LNCAP (cell line): Measurements from ENCODE around the gene SNX9.

ENCODE experiments used
- TF ChIP-seq, protein P1 (sequence below): fragments of 450-650 bp; IDR thresholded peaks from 2 replicates; pipeline ENCODE4 v1.5.1; 2017; ENCODE audit warnings: mild to moderate bottlenecking

SNX9 gene

DNA sequence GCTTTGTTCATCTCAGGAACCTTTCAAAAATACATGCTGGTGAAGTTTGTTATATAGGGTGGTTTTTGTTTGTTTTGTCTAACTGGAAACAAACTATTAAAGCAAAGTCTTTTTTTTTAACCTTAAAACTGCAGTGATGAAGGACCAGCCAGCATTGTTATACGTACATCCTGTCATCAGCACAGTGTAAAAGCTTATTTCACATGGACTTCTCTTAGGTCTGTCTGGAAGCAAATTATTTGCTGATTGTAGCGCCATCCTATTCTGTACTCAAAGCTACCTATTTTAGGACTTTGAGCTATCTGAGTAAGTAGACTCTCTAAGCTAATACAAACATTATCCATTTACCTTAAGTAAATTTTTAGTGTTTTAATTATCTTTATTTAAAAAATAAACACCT lies 61.7 kb downstream of the SNX9 start:
- TF ChIP-seq, protein P1, sequence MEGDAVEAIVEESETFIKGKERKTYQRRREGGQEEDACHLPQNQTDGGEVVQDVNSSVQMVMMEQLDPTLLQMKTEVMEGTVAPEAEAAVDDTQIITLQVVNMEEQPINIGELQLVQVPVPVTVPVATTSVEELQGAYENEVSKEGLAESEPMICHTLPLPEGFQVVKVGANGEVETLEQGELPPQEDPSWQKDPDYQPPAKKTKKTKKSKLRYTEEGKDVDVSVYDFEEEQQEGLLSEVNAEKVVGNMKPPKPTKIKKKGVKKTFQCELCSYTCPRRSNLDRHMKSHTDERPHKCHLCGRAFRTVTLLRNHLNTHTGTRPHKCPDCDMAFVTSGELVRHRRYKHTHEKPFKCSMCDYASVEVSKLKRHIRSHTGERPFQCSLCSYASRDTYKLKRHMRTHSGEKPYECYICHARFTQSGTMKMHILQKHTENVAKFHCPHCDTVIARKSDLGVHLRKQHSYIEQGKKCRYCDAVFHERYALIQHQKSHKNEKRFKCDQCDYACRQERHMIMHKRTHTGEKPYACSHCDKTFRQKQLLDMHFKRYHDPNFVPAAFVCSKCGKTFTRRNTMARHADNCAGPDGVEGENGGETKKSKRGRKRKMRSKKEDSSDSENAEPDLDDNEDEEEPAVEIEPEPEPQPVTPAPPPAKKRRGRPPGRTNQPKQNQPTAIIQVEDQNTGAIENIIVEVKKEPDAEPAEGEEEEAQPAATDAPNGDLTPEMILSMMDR: no peak

DNA sequence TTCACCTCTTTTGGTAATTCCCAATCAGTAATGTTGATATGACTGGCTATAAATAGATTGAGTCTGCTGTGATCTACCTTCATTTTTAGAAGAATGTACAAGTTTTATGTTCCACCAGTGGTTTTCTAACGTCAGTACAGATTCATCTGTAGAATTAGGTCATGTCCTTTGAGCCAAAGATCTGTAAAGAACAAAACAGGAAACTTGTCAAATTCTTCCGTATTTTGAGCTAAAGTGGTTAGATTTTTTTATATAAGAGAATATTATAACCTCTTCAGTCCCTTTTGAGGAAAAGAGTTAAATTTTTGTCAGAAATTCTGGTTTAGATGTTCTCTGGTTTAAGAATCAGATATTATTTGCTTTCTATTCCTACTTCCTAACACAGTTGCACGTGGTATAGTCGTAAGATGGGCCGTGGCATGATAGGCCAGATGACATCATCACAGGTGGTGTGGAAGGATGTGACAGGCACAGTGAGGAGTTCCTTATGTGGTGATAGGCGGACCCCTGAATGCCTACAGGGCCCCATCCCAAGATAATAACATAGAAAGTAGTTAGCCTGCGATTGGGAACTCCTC lies 62.3 kb downstream of the SNX9 start:
- TF ChIP-seq, protein P1: no peak

DNA sequence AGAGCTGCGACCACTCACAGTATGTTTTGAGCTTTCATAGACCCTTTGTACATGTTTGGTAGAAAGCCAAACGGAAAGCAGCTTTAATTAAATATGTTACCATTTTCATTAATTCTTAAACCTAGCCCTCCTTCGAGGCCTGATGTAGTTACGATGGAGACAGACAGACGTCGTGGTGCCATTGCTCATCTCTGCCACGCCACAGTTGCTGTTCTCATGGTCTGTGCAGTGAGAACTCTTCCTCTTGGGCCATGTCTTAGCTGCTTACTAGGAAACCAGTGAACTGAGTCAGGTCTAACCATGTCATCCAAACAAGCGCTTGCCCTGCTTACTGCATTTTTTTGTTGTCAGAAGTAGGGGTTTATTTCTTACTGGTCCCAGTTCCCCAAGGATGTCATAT lies 62.8 kb downstream of the SNX9 start:
- TF ChIP-seq, protein P1: no peak

DNA sequence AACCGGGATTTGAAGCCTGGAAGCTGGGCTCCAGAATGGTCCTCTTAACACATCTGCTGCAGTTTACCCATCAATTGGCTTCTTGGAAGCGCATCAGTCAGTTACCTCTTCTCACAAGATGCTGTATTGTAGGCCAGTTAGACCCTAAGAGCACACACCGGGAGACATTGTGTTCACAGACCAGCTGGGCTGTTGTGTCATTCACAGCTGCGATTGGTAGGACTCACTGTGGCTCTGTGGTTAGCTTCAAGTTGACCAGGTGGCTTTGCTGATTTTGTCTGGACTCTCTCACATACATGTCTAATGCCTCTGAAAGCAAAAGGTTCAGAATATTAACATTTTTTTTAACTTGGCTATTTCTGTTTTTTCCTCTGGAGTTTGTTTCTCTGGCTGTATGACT lies 64.8 kb downstream of the SNX9 start:
- TF ChIP-seq, protein P1: no peak

DNA sequence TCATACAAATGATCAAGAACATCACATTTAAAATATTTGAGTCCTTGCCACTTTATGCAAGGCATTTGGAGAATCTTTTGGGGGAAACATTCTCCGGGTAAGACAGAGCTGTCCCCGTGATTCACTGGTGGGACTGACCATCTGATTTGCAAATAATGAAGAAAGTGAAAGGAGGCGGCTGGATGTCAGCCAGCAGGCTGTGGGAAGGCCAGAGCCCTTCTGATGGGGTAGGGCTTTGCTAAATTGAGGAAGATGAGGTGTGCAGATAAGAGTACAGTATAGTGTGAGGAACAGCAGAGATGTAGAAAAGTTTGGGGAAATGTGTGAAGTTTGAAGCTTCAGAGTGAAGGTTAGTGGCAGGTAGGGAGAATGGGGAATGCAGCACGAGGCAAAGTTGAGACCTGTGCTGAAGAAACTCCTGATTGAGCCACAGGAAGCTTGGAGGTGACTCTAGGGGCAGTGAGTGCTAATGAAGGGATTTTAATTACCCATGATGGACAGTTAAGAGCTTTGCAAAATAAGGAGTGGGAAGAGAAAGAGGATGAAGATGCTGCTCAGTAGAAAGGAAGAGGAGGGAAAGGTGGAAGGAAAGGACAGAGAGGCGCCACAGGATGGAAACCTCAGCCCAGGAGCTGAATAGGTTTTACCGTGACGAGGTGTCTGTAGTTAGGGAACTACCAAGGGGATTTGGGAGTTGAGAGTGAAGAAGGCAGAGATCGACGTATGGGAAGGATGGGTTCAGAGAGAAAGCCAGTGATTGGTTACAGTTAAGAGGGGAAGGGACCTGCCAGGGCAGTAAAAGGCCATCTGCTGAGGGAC lies 68.7 kb downstream of the SNX9 start:
- TF ChIP-seq, protein P1: no peak

DNA sequence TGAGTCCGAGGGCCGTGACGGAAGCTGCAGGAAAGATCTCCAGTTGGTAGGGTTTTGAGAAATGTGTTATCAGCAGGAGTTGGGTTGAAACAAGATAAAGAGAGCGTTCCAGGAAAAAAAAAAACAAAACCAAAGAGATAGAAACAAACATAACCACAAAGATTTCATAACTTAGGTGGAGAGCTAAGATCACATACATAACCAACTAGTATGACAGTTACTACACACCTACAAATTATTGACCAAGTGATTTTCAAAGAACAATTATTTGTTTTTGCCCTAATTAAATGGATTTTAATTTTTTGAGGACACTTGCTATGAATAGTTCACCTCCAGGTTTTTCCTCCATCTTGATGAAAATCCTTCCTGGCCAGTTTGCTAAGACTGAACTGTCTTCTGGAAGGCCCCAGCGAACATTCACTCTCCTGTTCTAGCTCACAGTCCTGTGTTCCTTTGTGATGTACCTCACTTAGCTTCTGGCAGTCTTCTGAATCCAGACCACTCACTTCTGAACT lies 69.4 kb downstream of the SNX9 start:
- TF ChIP-seq, protein P1: no peak

DNA sequence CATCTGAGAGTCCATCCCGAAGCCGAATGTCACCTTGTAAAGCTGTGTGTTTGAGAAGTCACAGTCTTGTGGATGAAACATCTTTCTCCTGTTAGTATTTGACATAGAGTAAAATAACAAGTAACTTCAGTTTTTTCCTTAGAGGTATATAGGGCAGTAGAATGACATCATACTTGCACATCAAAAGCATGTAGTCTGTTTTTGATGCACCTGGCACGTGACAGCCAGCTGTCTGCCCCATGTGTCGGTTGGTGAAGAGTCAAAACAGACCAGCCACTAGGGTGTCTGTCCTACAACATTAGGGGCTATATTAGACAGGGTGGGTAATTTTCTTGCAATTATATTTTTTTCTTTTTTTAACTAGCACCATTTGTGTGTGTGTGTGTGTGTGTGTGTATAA lies 70.2 kb downstream of the SNX9 start:
- TF ChIP-seq, protein P1: no peak
